Measurements from ENCODE around the gene CKM. TPM values are rescaled to one million over a fixed set of nuclear protein-coding genes. Genes with fewer than 3 reads are reported as not detected.

CKM gene
- total RNA-seq, 1 donor from 2014 or later: 0.41 TPM

DNA sequence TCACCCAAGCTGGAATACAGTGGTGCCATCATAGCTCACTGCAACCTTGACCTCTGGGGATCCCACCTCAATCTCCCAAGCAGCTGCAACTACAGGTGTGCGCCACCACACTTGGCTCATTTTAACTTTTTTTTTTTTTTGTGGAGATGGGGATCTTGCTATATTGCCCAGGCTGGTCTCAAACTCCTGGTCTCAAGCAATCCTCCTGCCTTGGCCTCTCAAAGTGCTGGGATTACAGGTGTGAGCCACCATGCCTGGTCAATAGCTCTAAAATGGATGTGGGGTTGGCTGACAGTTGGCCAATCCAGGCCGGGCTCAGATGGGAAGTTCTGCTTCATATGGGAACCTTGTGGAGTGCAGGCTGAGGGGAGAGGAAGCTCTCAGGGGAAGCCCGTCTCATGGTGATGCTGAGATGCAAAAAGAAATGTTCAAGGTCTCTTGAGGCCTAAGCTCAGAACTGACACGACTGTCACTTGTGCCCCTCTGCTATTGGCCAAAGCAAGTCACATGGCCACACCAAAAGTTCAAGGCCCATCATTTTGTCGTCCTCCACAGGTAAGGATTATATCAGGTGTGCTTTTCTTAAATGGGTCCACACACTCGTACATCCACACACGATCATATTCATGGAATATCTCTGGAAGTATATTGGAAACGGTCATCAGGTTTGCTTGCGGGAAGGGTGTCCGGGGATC, 11.1 kb upstream of the CKM start:
- no peaks in the 10 kb centered on the region for H3K4me1 ChIP-seq
- TF ChIP-seq CTCF (IDR thresholded peaks at IDR 0.05): no peak
- DNase-seq: no peak
- H3K4me3 ChIP-seq: no peak overlapping the region
- ATAC-seq: no peak
- no peaks in the 10 kb centered on the region for H3K36me3 ChIP-seq
- H3K27ac ChIP-seq: no peak overlapping the region
- no peaks in the 10 kb centered on the region for H3K27me3 ChIP-seq
- intact Hi-C loops (cut with DNase I): no loop called here
- no peaks in the 10 kb centered on the region for H3K9me3 ChIP-seq

- intact Hi-C loops (cut with DNase I): no loop called here
- DNase-seq (no peak), ATAC-seq (no peak)
- H3K4me3 ChIP-seq: no peak overlapping the region
- no peaks in the 10 kb centered on the region for H3K9me3 ChIP-seq
- no peaks in the 10 kb centered on the region for H3K4me1 ChIP-seq
- no peak for TF ChIP-seq CTCF (IDR thresholded peaks at IDR 0.05)
- H3K27ac ChIP-seq: no peak overlapping the region
- H3K36me3 ChIP-seq: no peaks in the 10 kb centered on the region
- H3K27me3 ChIP-seq: no peaks in the 10 kb centered on the region
Measured at GRCh38 chr19:45331411-45331810, 8.7 kb upstream of the CKM start.

DNA sequence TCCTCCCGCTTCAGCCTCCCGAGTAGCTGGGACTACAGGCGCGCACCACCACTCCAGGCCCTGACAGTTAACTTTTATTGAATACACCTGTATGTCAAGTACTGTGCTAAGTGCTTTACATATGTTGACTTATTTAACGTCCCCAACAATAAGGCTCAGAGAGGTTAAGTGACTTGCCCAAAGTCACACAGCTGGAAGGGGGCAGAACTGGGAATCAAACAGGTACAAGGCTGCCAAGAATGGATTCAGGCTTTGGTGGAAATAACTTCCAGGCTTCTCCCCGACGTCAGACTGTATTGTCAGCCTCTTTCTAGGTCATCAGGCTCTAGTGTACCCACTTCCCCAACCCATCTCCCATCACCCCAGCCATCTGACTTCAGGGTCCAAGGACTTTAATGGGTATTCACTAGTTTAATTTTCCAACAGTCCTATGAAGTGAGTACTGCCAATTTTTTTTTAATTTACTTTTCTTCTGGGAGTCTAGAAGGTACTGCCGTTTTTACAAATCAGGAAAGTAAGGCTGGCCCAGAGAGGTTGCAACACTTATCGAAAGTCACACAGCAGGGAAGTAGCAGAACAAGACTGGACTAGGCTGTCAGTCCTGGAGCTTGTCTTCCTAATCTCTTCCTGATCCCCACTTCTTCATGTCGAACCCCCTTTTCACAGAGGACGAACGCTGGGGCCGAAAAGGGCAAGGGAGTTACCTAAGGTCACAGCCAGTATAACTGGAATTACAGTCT, 4.9 kb upstream of the CKM start:
- peaks cover 22% of the 10 kb centered on the region for H3K27me3 ChIP-seq
- no peak for DNase-seq
- no peak for TF ChIP-seq CTCF (IDR thresholded peaks at IDR 0.05)
- intact Hi-C loops (cut with DNase I): no loop called here
- no peaks in the 10 kb centered on the region for H3K4me1 ChIP-seq
- no peaks in the 10 kb centered on the region for H3K36me3 ChIP-seq
- no peaks in the 10 kb centered on the region for H3K9me3 ChIP-seq
- H3K4me3 ChIP-seq: no peak overlapping the region
- no peak for ATAC-seq
- no peak overlapping the region for H3K27ac ChIP-seq

GRCh38 chr19:45324349-45324907, 1.8 kb upstream of the CKM start:
- no peak overlapping the region for H3K4me3 ChIP-seq
- H3K27ac ChIP-seq: no peak overlapping the region
- H3K27me3 ChIP-seq: peaks cover 24% of the 10 kb centered on the region
- intact Hi-C loops (cut with DNase I): no loop called here
- no peaks in the 10 kb centered on the region for H3K9me3 ChIP-seq
- TF ChIP-seq CTCF (IDR thresholded peaks at IDR 0.05): no peak
- H3K4me1 ChIP-seq: no peaks in the 10 kb centered on the region
- DNase-seq (no peak), ATAC-seq (no peak)
- no peaks in the 10 kb centered on the region for H3K36me3 ChIP-seq

DNA sequence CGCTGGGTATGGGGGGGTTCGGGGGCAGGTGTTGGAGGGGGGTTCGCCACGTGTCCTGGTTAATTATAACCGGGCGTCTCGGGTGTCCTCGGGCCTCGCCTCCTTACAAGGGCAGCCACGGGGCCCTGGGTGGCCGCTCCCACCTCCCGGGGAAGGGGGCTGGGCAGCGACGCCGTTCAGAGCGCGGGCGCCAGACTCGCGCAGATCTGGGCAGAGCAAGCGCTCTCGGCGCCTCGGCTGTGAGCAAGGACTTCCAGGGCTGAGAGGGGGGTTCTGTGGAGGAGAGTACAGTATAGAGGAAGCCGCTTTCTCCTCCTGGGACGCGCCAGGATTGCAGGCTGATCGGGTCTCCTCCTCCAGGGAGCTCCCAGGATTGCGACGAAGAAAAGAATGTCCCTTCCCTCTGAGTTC, 1.0 kb upstream of the CKM start:
- intact Hi-C loops (cut with DNase I): no loop called here
- no peak for TF ChIP-seq CTCF (IDR thresholded peaks at IDR 0.05)
- no peak overlapping the region for H3K27ac ChIP-seq
- peaks cover 24% of the 10 kb centered on the region for H3K27me3 ChIP-seq
- DNase-seq: no peak
- no peaks in the 10 kb centered on the region for H3K9me3 ChIP-seq
- ATAC-seq: no peak
- no peak overlapping the region for H3K4me3 ChIP-seq
- H3K4me1 ChIP-seq: no peaks in the 10 kb centered on the region
- no peaks in the 10 kb centered on the region for H3K36me3 ChIP-seq

Measured in upper lobe of right lung (tissue), 1 donor.